H1 (cell line): Measurements from ENCODE around the gene CD46. TPM values are rescaled to one million over a fixed set of nuclear protein-coding genes. Genes with fewer than 3 reads are reported as not detected.

Source experiments
- CTCF ChIA-PET: fragments of 300-600 bp; sonication (Branson Sonifier 250); formaldehyde crosslinking; loops from one replicate; lab custom pipeline; 2021; ENCODE audit not compliant: partially characterized antibody; lab: Charles Lee
- POLR2A ChIA-PET: fragments of 300-600 bp; sonication (Branson Sonifier 250); formaldehyde crosslinking; loops from one replicate; lab custom pipeline; 2021; ENCODE audit warnings: inconsistent platforms; ENCODE audit not compliant: partially characterized antibody; lab: Charles Lee
- DNase-seq, 2 experiments: peaks; one replicate each; pipeline versions ENCODE4 v3.0.0 to v3.0.0-alpha.2; 2010 to 2022; ENCODE audit warnings: low spot score in 2 of 2, low read depth in 1 of 2, mixed read lengths in 1 of 2
- FAIRE-seq: peaks from 2 replicates; lab custom pipeline; 2011; peaks lifted over from hg19 to GRCh38; lab: Jason Lieb, UNC
- H2AFZ ChIP-seq: 2 replicates; pipeline ENCODE4 v1.8.1; 2012; ENCODE audit warnings: low read length, inconsistent platforms
- H2AK5ac ChIP-seq: 2 replicates; pipeline ENCODE4 v1.6.1; 2013; ENCODE audit warnings: low read depth, low read length
- H2BK120ac ChIP-seq: replicated peaks from 2 replicates; pipeline ENCODE3; 2013; ENCODE audit warnings: low read depth, low read length, inconsistent platforms
- H2BK12ac ChIP-seq: 2 replicates; pipeline ENCODE4 v1.6.1; 2013; ENCODE audit warnings: low read depth, low read length
- H2BK15ac ChIP-seq: 2 replicates; pipeline ENCODE4 v1.6.1; 2013; ENCODE audit warnings: low read length
- H2BK20ac ChIP-seq: 2 replicates; pipeline ENCODE4 v1.6.1; 2013; ENCODE audit warnings: low read length
- H2BK5ac ChIP-seq: 2 replicates; pipeline ENCODE4 v1.6.1; 2013; ENCODE audit warnings: low read depth, low read length
- H3K14ac ChIP-seq: 2 replicates; pipeline ENCODE4 v1.6.1; 2013; ENCODE audit warnings: inconsistent platforms; ENCODE audit not compliant: insufficient read length
- H3K18ac ChIP-seq: 2 replicates; pipeline ENCODE4 v1.6.1; 2013; ENCODE audit warnings: low read length; ENCODE audit errors: extremely low read depth
- H3K23ac ChIP-seq: 2 replicates; pipeline ENCODE4 v1.6.1; 2013; ENCODE audit warnings: inconsistent platforms; ENCODE audit not compliant: insufficient read length
- H3K23me2 ChIP-seq: 2 replicates; pipeline ENCODE4 v1.6.1; 2013; ENCODE audit warnings: low read depth, low read length
- H3K27ac ChIP-seq: 2 replicates; pipeline ENCODE4 v1.6.1; 2011; ENCODE audit warnings: low read depth, low read length, inconsistent platforms
- H3K27me3 ChIP-seq, 4 experiments: replicated peaks in 1 of 4; 1 replicate in 1 of 4; 2 replicates in 3 of 4; pipeline versions ENCODE4 v1.6.1 to v1.8.1; 2011 to 2013; ENCODE audit warnings: low read length in 3 of 4, mild to moderate bottlenecking in 3 of 4, inconsistent platforms in 2 of 4, mixed read lengths in 2 of 4, moderate library complexity in 1 of 4; ENCODE audit not compliant: control insufficient read depth in 3 of 4, insufficient read depth in 3 of 4; ENCODE audit errors: extremely low read depth in 1 of 4
- H3K36me3 ChIP-seq, 4 experiments: 2 replicates each; pipeline versions ENCODE4 v1.6.1 to v1.8.1; 2011 to 2013; ENCODE audit warnings: mild to moderate bottlenecking in 4 of 4, low read length in 3 of 4, moderate library complexity in 2 of 4, control low read depth in 1 of 4, inconsistent platforms in 1 of 4; ENCODE audit not compliant: insufficient read depth in 4 of 4, control insufficient read depth in 2 of 4
- H3K4ac ChIP-seq: replicated peaks from 2 replicates; pipeline ENCODE3; 2013; ENCODE audit warnings: low read length, low read depth, mixed read lengths, inconsistent platforms; ENCODE audit not compliant: insufficient read length
- H3K4me1 ChIP-seq, 4 experiments: replicated peaks in 1 of 4; 1 replicate in 1 of 4; 2 replicates in 3 of 4; pipeline versions ENCODE4 v1.6.1 to v1.8.1; 2011 to 2013; ENCODE audit warnings: low read length in 3 of 4, inconsistent platforms in 2 of 4, mixed read lengths in 1 of 4; ENCODE audit not compliant: insufficient read depth in 4 of 4, control insufficient read depth in 3 of 4
- H3K4me2 ChIP-seq, 2 experiments: 2 replicates each; pipeline versions ENCODE4 v1.6.1 to v1.8.1; 2011 to 2013; ENCODE audit warnings: low read depth in 2 of 2, low read length in 2 of 2, control low read depth in 1 of 2, inconsistent platforms in 1 of 2, mild to moderate bottlenecking in 1 of 2; ENCODE audit not compliant: insufficient read depth in 1 of 2
- H3K4me3 ChIP-seq, 4 experiments: fragments of 200-600, 300-600 bp in 1 of 4; sonication (generic), shearing (Covaris generic), sonication (Bioruptor Twin) in 1 of 4; 2 replicates each; pipeline versions ENCODE4 v1.5.1 to v1.8.1; 2011 to 2016; ENCODE audit warnings: low read length in 4 of 4, low read depth in 3 of 4, control low read depth in 2 of 4, inconsistent platforms in 2 of 4, mild to moderate bottlenecking in 2 of 4, mixed read lengths in 1 of 4, moderate library complexity in 1 of 4; ENCODE audit not compliant: insufficient read depth in 2 of 4; ENCODE audit errors: extremely low read depth in 1 of 4
- H3K56ac ChIP-seq: replicated peaks from 2 replicates; pipeline ENCODE3; 2013; ENCODE audit warnings: low read depth, mild to moderate bottlenecking, mixed read lengths, low read length, inconsistent platforms; ENCODE audit not compliant: insufficient read length
- H3K79me1 ChIP-seq: 2 replicates; pipeline ENCODE4 v1.6.1; 2013; ENCODE audit warnings: low read depth, low read length, control low read depth
- H3K79me2 ChIP-seq, 2 experiments: 2 replicates each; pipeline versions ENCODE4 v1.6.1 to v1.8.1; 2012 to 2013; ENCODE audit warnings: low read length in 2 of 2, mild to moderate bottlenecking in 2 of 2, inconsistent platforms in 1 of 2; ENCODE audit not compliant: insufficient read depth in 2 of 2, control insufficient read depth in 1 of 2
- H3K9ac ChIP-seq, 4 experiments: replicated peaks in 1 of 4; 1 replicate in 1 of 4; 2 replicates in 3 of 4; pipeline versions ENCODE4 v1.6.1 to v1.8.1; 2011 to 2013; ENCODE audit warnings: low read depth in 3 of 4, low read length in 3 of 4, control low read depth in 2 of 4, mild to moderate bottlenecking in 2 of 4, moderate library complexity in 2 of 4, inconsistent platforms in 1 of 4; ENCODE audit errors: extremely low read depth in 1 of 4
- H3K9me3 ChIP-seq, 2 experiments: 2 replicates each; pipeline versions ENCODE4 v1.6.1 to v1.8.1; 2012 to 2013; ENCODE audit warnings: mild to moderate bottlenecking in 2 of 2, moderate library complexity in 2 of 2, control low read depth in 1 of 2, inconsistent platforms in 1 of 2, low read depth in 1 of 2, low read length in 1 of 2, mixed read lengths in 1 of 2; ENCODE audit not compliant: insufficient read depth in 2 of 2
- H4K20me1 ChIP-seq, 2 experiments: replicated peaks in 1 of 2; 2 replicates each; pipeline versions ENCODE3 to v1.8.1; 2011 to 2013; ENCODE audit warnings: inconsistent platforms in 2 of 2, low read length in 2 of 2, mild to moderate bottlenecking in 1 of 2; ENCODE audit not compliant: insufficient read depth in 2 of 2, control insufficient read depth in 1 of 2
- H4K5ac ChIP-seq: 2 replicates; pipeline ENCODE4 v1.6.1; 2013; ENCODE audit warnings: low read length, low read depth, mixed read lengths, inconsistent platforms; ENCODE audit not compliant: insufficient read length
- H4K8ac ChIP-seq: 2 replicates; pipeline ENCODE4 v1.8.0; 2013; ENCODE audit warnings: mild to moderate bottlenecking, moderate library complexity, low read length, inconsistent platforms; ENCODE audit not compliant: insufficient read depth; ENCODE audit errors: extremely low read depth
- H4K91ac ChIP-seq: replicated peaks from 2 replicates; pipeline ENCODE3; 2013; ENCODE audit warnings: low read length, mixed read lengths, inconsistent platforms; ENCODE audit not compliant: insufficient read length
- ASH2L ChIP-seq: fragments of 200-600, 300-600 bp; sonication (generic); IDR thresholded peaks from one replicate; pipeline ENCODE4 v1.7.1; 2017; ENCODE audit warnings: low read length
- BACH1 ChIP-seq: IDR thresholded peaks from 2 replicates; pipeline ENCODE4 v1.6.1; 2012; ENCODE audit warnings: low read length, improper control_type of control experiment
- EZH2 ChIP-seq: fragments of 200-600 bp; sonication (generic); IDR thresholded peaks from 2 replicates; pipeline ENCODE4 v1.7.1; 2012; ENCODE audit warnings: low read depth, mild to moderate bottlenecking, moderate library complexity, low read length, inconsistent platforms; ENCODE audit not compliant: severe bottlenecking
- HDAC2 ChIP-seq, 2 experiments: fragments of 300-600 bp in 1 of 2; sonication (generic) in 1 of 2; IDR thresholded peaks; 2 replicates each; pipeline ENCODE4 v1.6.1; 2011 to 2012; ENCODE audit warnings: low read depth in 2 of 2, low read length in 2 of 2, mild to moderate bottlenecking in 2 of 2, moderate library complexity in 2 of 2, borderline replicate concordance in 1 of 2, inconsistent platforms in 1 of 2
- NANOG ChIP-seq: IDR thresholded peaks from 2 replicates; pipeline ENCODE4 v1.6.1; 2011; ENCODE audit warnings: low read length, low read depth, mild to moderate bottlenecking, inconsistent platforms; ENCODE audit not compliant: insufficient read depth, poor library complexity, severe bottlenecking
- RAD21 ChIP-seq, 2 experiments: IDR thresholded peaks in 1 of 2; conservative IDR thresholded peaks in 1 of 2; 2 replicates each; pipeline ENCODE4 v1.6.1; 2011; ENCODE audit warnings: low read depth in 2 of 2, low read length in 2 of 2, improper control_type of control experiment in 1 of 2, inconsistent platforms in 1 of 2, mild to moderate bottlenecking in 1 of 2, moderate library complexity in 1 of 2
- RNF2 ChIP-seq: fragments of 200-900, 300-1000 bp; sonication (generic); IDR thresholded peaks from 2 replicates; pipeline ENCODE4 v1.7.1; 2016; ENCODE audit warnings: borderline replicate concordance, low read depth, mild to moderate bottlenecking, antibody characterized with exemption, low read length; ENCODE audit not compliant: poor library complexity, severe bottlenecking; ENCODE audit errors: missing control alignments
- TAF1 ChIP-seq: IDR thresholded peaks from 2 replicates; pipeline ENCODE4 v1.6.1; 2011; ENCODE audit warnings: mild to moderate bottlenecking, low read depth, low read length
- WGBS, 2 experiments: shearing (Covaris generic) in 1 of 2; methylation state at CpG; one replicate each; pipeline versions ENCODE4 v1.1.6 to v1.1.7; 2013 to 2015; ENCODE audit warnings: low lambda C conversion rate in 2 of 2, mixed read lengths in 2 of 2, inconsistent platforms in 1 of 2, low coverage in 1 of 2, missing lambda C conversion rate in 1 of 2; ENCODE audit not compliant: insufficient replicate concordance in 2 of 2, insufficient coverage in 1 of 2, insufficient read length in 1 of 2; ENCODE audit errors: extremely low coverage in 1 of 2, missing lambda C conversion rate in 1 of 2; 5-methylcytosine and 5-hydroxymethylcytosine counted together
- polyA plus RNA-seq, 7 experiments: library from polyadenylated mRNA; depleted of rRNA in 3 of 7; stranded (reverse) in 5 of 7; unstranded in 2 of 7; fragments of >200 nt in 5 of 7; fragments of 200-250 nt in 2 of 7; gene quantifications; 1 replicate in 5 of 7; 2 replicates in 1 of 7; 4 replicates in 1 of 7; pipeline versions ENCODE4 v1.2.1 to v1.2.3, GENCODE V29; 2011 to 2013; ENCODE audit warnings: missing spikeins in 2 of 7, mixed read lengths in 2 of 7
- total RNA-seq: library from RNA; stranded (reverse); fragmentation: NEBNext Ultra II Directional; extraction: Animal tissue kit (Norgen Biotek cat#: 25700); gene quantifications from 2 replicates; pipeline ENCODE4 v1.2.1, GENCODE V29; 2021

Gene CD46
- total and polyA plus RNA-seq, 2 of the 8 experiments (the other 6 are each of a cell fraction or from before 2014, with no cell fraction given): 60.9 to 113 TPM

- Histone ChIP-seq H3K18ac (no peak overlapping the region), H4K20me1 (peaks cover 0 to 1% of the 10 kb centered on the region in 2 experiments), H3K27me3 (no peaks in the 10 kb centered on the region), H4K5ac (no peak overlapping the region), H3K56ac (no peak overlapping the region), H3K23ac (no peak overlapping the region), H3K9me3 (no peaks in the 10 kb centered on the region), H4K91ac (no peak overlapping the region), H3K79me2 (no peaks in the 10 kb centered on the region), H2BK120ac (no peak overlapping the region), H3K79me1 (no peaks in the 10 kb centered on the region), H3K4me1 (no peaks in the 10 kb centered on the region), H3K4ac (no peak overlapping the region), H4K8ac (peak overlapping the region; percentile 11; the same call in 1 of the 2 replicates), H2BK12ac (no peak overlapping the region), H3K14ac (no peak overlapping the region), H3K36me3 (no peaks in the 10 kb centered on the region), H3K23me2 (no peaks in the 10 kb centered on the region), H2AFZ (no peak overlapping the region), H2BK20ac (no peak overlapping the region), H2BK5ac (no peak overlapping the region), H3K9ac (no peak overlapping the region), H2BK15ac (no peak overlapping the region), H2AK5ac (no peak overlapping the region), H3K4me3 (no peak overlapping the region), H3K27ac (no peak overlapping the region), H3K4me2 (no peak overlapping the region)
- 88% methylated on average over 6 of the region's 6 CpGs; no CpG with 5 or more reads in 1 of the 2 experiments for WGBS, 2 experiments
- no peak for TF ChIP-seq NANOG
- no peak for TF ChIP-seq RNF2
- no peak for TF ChIP-seq ASH2L
- TF ChIP-seq BACH1: no peak
- TF ChIP-seq RAD21 (IDR thresholded peaks at IDR 0.05 in 1 of 2, conservative IDR thresholded peaks at IDR 0.05 in 1 of 2; ENCODE audit: low read depth in 2 of 2, low read length in 2 of 2): no peak
- no peak for TF ChIP-seq HDAC2 (IDR thresholded peaks at IDR 0.05; ENCODE audit: borderline replicate concordance in 1 of 2, low read depth in 2 of 2, low read length in 2 of 2)
- no peak for TF ChIP-seq TAF1
- TF ChIP-seq EZH2: no peak
- ChIA-PET CTCF (interaction anchor here (1.0 to 12.1 kb wide), 11 partner anchors 9 to 162 kb away, joined by 3 to 113 read pairs (median 10); no protein-coding TSS in a partner anchor), POLR2A (interaction anchor here (1.5 kb wide), 1 partner anchor 9 kb away, joined by 3 read pairs; no protein-coding TSS in a partner anchor)
- FAIRE-seq (no peak), DNase-seq (no peak)
These were observed 81.5 kb downstream of the CD46 start for GRCh38 chr1:207833381-207833780.
